ENCODE results near the gene PARL.

- TF ChIP-seq CTCF (IDR thresholded peaks at IDR 0.05) (no peak), SIN3A (IDR thresholded peaks at IDR 0.05; ENCODE audit: borderline replicate concordance, insufficient read depth, low read depth, low read length) (no peak), POLR2AphosphoS5 (IDR thresholded peaks at IDR 0.05; ENCODE audit: low read depth, low read length) (no peak), TCF7L2 (IDR thresholded peaks at IDR 0.05; ENCODE audit: low read depth, low read length) (no peak)
- TF ChIP-seq, protein P1, sequence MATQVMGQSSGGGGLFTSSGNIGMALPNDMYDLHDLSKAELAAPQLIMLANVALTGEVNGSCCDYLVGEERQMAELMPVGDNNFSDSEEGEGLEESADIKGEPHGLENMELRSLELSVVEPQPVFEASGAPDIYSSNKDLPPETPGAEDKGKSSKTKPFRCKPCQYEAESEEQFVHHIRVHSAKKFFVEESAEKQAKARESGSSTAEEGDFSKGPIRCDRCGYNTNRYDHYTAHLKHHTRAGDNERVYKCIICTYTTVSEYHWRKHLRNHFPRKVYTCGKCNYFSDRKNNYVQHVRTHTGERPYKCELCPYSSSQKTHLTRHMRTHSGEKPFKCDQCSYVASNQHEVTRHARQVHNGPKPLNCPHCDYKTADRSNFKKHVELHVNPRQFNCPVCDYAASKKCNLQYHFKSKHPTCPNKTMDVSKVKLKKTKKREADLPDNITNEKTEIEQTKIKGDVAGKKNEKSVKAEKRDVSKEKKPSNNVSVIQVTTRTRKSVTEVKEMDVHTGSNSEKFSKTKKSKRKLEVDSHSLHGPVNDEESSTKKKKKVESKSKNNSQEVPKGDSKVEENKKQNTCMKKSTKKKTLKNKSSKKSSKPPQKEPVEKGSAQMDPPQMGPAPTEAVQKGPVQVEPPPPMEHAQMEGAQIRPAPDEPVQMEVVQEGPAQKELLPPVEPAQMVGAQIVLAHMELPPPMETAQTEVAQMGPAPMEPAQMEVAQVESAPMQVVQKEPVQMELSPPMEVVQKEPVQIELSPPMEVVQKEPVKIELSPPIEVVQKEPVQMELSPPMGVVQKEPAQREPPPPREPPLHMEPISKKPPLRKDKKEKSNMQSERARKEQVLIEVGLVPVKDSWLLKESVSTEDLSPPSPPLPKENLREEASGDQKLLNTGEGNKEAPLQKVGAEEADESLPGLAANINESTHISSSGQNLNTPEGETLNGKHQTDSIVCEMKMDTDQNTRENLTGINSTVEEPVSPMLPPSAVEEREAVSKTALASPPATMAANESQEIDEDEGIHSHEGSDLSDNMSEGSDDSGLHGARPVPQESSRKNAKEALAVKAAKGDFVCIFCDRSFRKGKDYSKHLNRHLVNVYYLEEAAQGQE (IDR thresholded peaks at IDR 0.05; ENCODE audit: insufficient read depth in 1 of 2, low read depth in 2 of 2, low read length in 1 of 2), result no peak
Observed at GRCh38 chr3:183790700-183791099, 94.0 kb downstream of the PARL start.

Data from Panc1 (cell line).